SK-N-SH (cell line): Measurements from ENCODE around the gene NPFF. TPM values are rescaled to one million over a fixed set of nuclear protein-coding genes. Genes with fewer than 3 reads are reported as not detected.

ENCODE experiments used
- CTCF ChIA-PET: fragments of 300-600, 350-600 bp; formaldehyde crosslinking; extraction: SDS; loops from one replicate; lab custom pipeline; 2021; lab: Yijun Ruan, JAX
- POLR2A ChIA-PET: fragments of 350-600 bp; sonication (Branson Sonifier 250); formaldehyde crosslinking; extraction: SDS; loops from one replicate; lab custom pipeline; 2020; ENCODE audit warnings: antibody characterized with exemption, inconsistent platforms; lab: Yijun Ruan, JAX
- DNase-seq: peaks from one replicate; pipeline ENCODE4 v3.0.0; 2012
- H2AFZ ChIP-seq: fragments of 200-600 bp; sonication (generic); 2 replicates; pipeline ENCODE4 v1.8.1; 2016; ENCODE audit warnings: antibody characterized with exemption, mild to moderate bottlenecking, low read depth
- H3F3A ChIP-seq: fragments of 200-600 bp; sonication (generic); replicated peaks from 2 replicates; pipeline ENCODE3; 2016; ENCODE audit warnings: antibody characterized with exemption, mild to moderate bottlenecking; ENCODE audit not compliant: insufficient read depth
- H3K27ac ChIP-seq, 2 experiments: fragments of 200-500 bp in 1 of 2; fragments of 200-600 bp in 1 of 2; sonication (Bioruptor generic) in 1 of 2; sonication (generic), shearing (Covaris generic) in 1 of 2; 2 replicates each; pipeline versions ENCODE4 v1.5.1 to v1.6.1; 2014 to 2016; ENCODE audit warnings: low read depth in 2 of 2, inconsistent platforms in 1 of 2, low read length in 1 of 2, mild to moderate bottlenecking in 1 of 2, mixed read lengths in 1 of 2
- H3K27me3 ChIP-seq: fragments of 200-600 bp; sonication (generic), shearing (Covaris generic); 2 replicates; pipeline ENCODE4 v1.6.1; 2016; ENCODE audit warnings: mixed run types; ENCODE audit not compliant: insufficient read depth
- H3K36me3 ChIP-seq, 2 experiments: fragments of 200-500 bp in 1 of 2; fragments of 200-600 bp in 1 of 2; sonication (Bioruptor generic) in 1 of 2; sonication (generic) in 1 of 2; replicated peaks in 1 of 2; 2 replicates each; pipeline versions ENCODE3 to v1.5.1; 2014 to 2016; ENCODE audit warnings: low read length in 1 of 2, mild to moderate bottlenecking in 1 of 2; ENCODE audit not compliant: insufficient read depth in 2 of 2, control insufficient read depth in 1 of 2
- H3K4me1 ChIP-seq, 2 experiments: fragments of 200-500 bp in 1 of 2; fragments of 200-600 bp in 1 of 2; sonication (Bioruptor generic) in 1 of 2; sonication (generic), shearing (Covaris generic) in 1 of 2; 2 replicates each; pipeline versions ENCODE4 v1.5.1 to v1.6.1; 2014 to 2016; ENCODE audit warnings: low read depth in 1 of 2, low read length in 1 of 2, mixed run types in 1 of 2; ENCODE audit not compliant: insufficient read depth in 2 of 2, control insufficient read depth in 1 of 2
- H3K4me2 ChIP-seq: fragments of 200-600 bp; sonication (generic), shearing (Covaris generic); 2 replicates; pipeline ENCODE4 v1.6.1; 2017; ENCODE audit warnings: mixed run types
- H3K4me3 ChIP-seq, 2 experiments: fragments of 200-500 bp in 1 of 2; fragments of 200-600 bp in 1 of 2; sonication (Bioruptor generic) in 1 of 2; sonication (generic), shearing (Covaris generic) in 1 of 2; 2 replicates each; pipeline versions ENCODE4 v1.5.1 to v1.8.1; 2014 to 2016; ENCODE audit warnings: low read depth in 2 of 2, inconsistent platforms in 1 of 2, low read length in 1 of 2, mild to moderate bottlenecking in 1 of 2, mixed read lengths in 1 of 2, moderate library complexity in 1 of 2
- H3K79me2 ChIP-seq: fragments of 200-600 bp; sonication (generic); 2 replicates; pipeline ENCODE4 v1.8.1; 2017; ENCODE audit warnings: mild to moderate bottlenecking; ENCODE audit not compliant: insufficient read depth
- H3K9ac ChIP-seq: fragments of 200-600 bp; sonication (generic); 2 replicates; pipeline ENCODE4 v1.6.1; 2017; ENCODE audit warnings: mixed run types
- H3K9me2 ChIP-seq: fragments of 200-600 bp; sonication (generic); 2 replicates; pipeline ENCODE4 v1.6.1; 2017; ENCODE audit warnings: mixed run types
- H3K9me3 ChIP-seq: fragments of 200-600 bp; sonication (generic); 2 replicates; pipeline ENCODE4 v1.6.1; 2017; ENCODE audit warnings: mixed run types, mild to moderate bottlenecking, moderate library complexity
- H4K20me1 ChIP-seq: fragments of 200-600 bp; sonication (generic); 2 replicates; pipeline ENCODE4 v1.6.1; 2017; ENCODE audit warnings: mild to moderate bottlenecking, mixed run types; ENCODE audit not compliant: insufficient read depth
- ELF1 ChIP-seq: IDR thresholded peaks from 2 replicates; pipeline ENCODE4 v1.4.0; 2012
- FOSL2 ChIP-seq: IDR thresholded peaks from 2 replicates; pipeline ENCODE4 v1.4.0; 2012; ENCODE audit warnings: low read depth, mild to moderate bottlenecking, moderate library complexity, borderline replicate concordance
- FOXJ3 ChIP-seq: sonication (generic); formaldehyde crosslinking; IDR thresholded peaks from 2 replicates; pipeline ENCODE4 v1.5.1; 2020; ENCODE audit warnings: mild to moderate bottlenecking, missing genetic modification reagents
- FOXM1 ChIP-seq: IDR thresholded peaks from 2 replicates; pipeline ENCODE4 v1.4.0; 2012; ENCODE audit warnings: low read depth, mild to moderate bottlenecking
- GABPA ChIP-seq: IDR thresholded peaks from 2 replicates; pipeline ENCODE4 v1.4.0; 2012; ENCODE audit warnings: low read depth, mild to moderate bottlenecking
- JUND ChIP-seq: IDR thresholded peaks from 2 replicates; pipeline ENCODE4 v1.4.0; 2012
- MEF2A ChIP-seq: IDR thresholded peaks from 2 replicates; pipeline ENCODE4 v1.4.0; 2012; ENCODE audit warnings: low read depth, borderline replicate concordance
- RFX5 ChIP-seq: IDR thresholded peaks from 2 replicates; pipeline ENCODE4 v1.6.1; 2012; ENCODE audit warnings: mild to moderate bottlenecking, improper control_type of control experiment, low read length
- SIN3A ChIP-seq: IDR thresholded peaks from 2 replicates; pipeline ENCODE4 v1.6.1; 2012; ENCODE audit warnings: low read depth, mild to moderate bottlenecking, low read length, moderate library complexity, borderline replicate concordance
- SMC3 ChIP-seq: IDR thresholded peaks from 2 replicates; pipeline ENCODE4 v1.6.1; 2012; ENCODE audit warnings: low read depth, low read length, improper control_type of control experiment
- TAF1 ChIP-seq: IDR thresholded peaks from 2 replicates; pipeline ENCODE4 v1.6.1; 2012; ENCODE audit warnings: low read depth, mild to moderate bottlenecking, low read length, moderate library complexity, borderline replicate concordance
- TCF12 ChIP-seq: IDR thresholded peaks from 2 replicates; pipeline ENCODE4 v1.4.0; 2012
- TEAD4 ChIP-seq: IDR thresholded peaks from 2 replicates; pipeline ENCODE4 v1.4.0; 2012; ENCODE audit warnings: mild to moderate bottlenecking, borderline replicate concordance; ENCODE audit not compliant: insufficient read depth
- USF2 ChIP-seq: fragments of 150-350 bp; IDR thresholded peaks from 2 replicates; pipeline ENCODE4 v1.6.1; 2017; ENCODE audit warnings: antibody characterized with exemption, low read length, low read depth, borderline replicate concordance
- WGBS: methylation state at CpG from one replicate; pipeline ENCODE4 v1.1.6; 2017; ENCODE audit warnings: low lambda C conversion rate; 5-methylcytosine and 5-hydroxymethylcytosine counted together
- polyA plus RNA-seq, 3 experiments: library from polyadenylated mRNA; depleted of rRNA; stranded (reverse); fragments of >200 nt; gene quantifications; 2 replicates each; pipeline ENCODE4 v1.2.3, GENCODE V29; 2012
- TF ChIP-seq, protein P1 (sequence below): IDR thresholded peaks from 2 replicates; pipeline ENCODE4 v1.6.1; 2012; ENCODE audit warnings: mild to moderate bottlenecking, low read depth, low read length, moderate library complexity
- TF ChIP-seq, protein P2 (sequence below): IDR thresholded peaks from 2 replicates; pipeline ENCODE4 v1.4.0; 2012; ENCODE audit warnings: low read depth, borderline replicate concordance

The NPFF gene
- polyA plus RNA-seq, 1 of the 3 experiments (the other 2 are of a cell fraction): 0.13 TPM

DNA sequence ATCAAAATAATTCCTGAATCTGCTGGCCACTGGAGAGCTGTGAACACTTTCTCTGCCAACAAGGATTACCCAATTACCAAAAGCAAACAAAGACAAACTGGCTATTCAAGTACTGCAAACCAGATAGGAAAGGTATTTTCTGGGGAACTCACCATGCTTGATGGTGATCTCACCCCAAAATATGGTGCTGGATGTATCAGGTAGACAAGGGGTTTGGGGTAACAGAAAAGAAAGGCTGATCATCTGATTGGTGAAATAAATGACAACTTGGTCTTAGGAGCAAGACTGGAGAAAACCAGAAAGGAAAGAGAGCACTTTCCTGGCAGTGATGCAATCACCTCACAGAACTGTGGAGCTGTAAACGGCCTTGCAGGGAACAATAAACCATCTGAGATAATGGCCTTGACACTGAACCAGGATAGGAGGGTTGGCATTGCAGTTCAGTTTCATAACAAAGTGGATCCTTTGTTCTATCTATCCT lies 31.0 kb upstream of the NPFF start:
- CTCF ChIA-PET: interaction anchor here (0.9 to 2.0 kb wide), 3 partner anchors 15 to 138 kb away, joined by 3 to 14 read pairs (median 8); partner anchors contain the start of gene ATP5MC2
- no peak overlapping the region for H3K27ac ChIP-seq
- WGBS: 69% methylated on average over 1 of the region's 1 CpG

More for the DNA sequence above, 31.0 kb upstream of the NPFF start:
- H3K79me2 ChIP-seq: no peaks in the 10 kb centered on the region
- no peak overlapping the region for H2AFZ ChIP-seq
- DNase-seq: no peak
- H3K27me3 ChIP-seq: no peaks in the 10 kb centered on the region
- H3K9me3 ChIP-seq: no peaks in the 10 kb centered on the region
- no peaks in the 10 kb centered on the region for H4K20me1 ChIP-seq
- TF ChIP-seq TCF12: no peak
- TF ChIP-seq FOXJ3 (CRISPR knock-in tag): no peak
- TF ChIP-seq ELF1: no peak
- no peak for TF ChIP-seq TEAD4
- no peak for TF ChIP-seq FOXM1
- TF ChIP-seq, protein P1, sequence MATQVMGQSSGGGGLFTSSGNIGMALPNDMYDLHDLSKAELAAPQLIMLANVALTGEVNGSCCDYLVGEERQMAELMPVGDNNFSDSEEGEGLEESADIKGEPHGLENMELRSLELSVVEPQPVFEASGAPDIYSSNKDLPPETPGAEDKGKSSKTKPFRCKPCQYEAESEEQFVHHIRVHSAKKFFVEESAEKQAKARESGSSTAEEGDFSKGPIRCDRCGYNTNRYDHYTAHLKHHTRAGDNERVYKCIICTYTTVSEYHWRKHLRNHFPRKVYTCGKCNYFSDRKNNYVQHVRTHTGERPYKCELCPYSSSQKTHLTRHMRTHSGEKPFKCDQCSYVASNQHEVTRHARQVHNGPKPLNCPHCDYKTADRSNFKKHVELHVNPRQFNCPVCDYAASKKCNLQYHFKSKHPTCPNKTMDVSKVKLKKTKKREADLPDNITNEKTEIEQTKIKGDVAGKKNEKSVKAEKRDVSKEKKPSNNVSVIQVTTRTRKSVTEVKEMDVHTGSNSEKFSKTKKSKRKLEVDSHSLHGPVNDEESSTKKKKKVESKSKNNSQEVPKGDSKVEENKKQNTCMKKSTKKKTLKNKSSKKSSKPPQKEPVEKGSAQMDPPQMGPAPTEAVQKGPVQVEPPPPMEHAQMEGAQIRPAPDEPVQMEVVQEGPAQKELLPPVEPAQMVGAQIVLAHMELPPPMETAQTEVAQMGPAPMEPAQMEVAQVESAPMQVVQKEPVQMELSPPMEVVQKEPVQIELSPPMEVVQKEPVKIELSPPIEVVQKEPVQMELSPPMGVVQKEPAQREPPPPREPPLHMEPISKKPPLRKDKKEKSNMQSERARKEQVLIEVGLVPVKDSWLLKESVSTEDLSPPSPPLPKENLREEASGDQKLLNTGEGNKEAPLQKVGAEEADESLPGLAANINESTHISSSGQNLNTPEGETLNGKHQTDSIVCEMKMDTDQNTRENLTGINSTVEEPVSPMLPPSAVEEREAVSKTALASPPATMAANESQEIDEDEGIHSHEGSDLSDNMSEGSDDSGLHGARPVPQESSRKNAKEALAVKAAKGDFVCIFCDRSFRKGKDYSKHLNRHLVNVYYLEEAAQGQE: no peak
- TF ChIP-seq TAF1: no peak
- no peak for TF ChIP-seq SIN3A
- no peak for TF ChIP-seq FOSL2
- no peak for TF ChIP-seq USF2
- no peak for TF ChIP-seq JUND
- no peak for TF ChIP-seq RFX5
- no peak for TF ChIP-seq GABPA
- no peak for TF ChIP-seq MEF2A
- TF ChIP-seq, protein P2, sequence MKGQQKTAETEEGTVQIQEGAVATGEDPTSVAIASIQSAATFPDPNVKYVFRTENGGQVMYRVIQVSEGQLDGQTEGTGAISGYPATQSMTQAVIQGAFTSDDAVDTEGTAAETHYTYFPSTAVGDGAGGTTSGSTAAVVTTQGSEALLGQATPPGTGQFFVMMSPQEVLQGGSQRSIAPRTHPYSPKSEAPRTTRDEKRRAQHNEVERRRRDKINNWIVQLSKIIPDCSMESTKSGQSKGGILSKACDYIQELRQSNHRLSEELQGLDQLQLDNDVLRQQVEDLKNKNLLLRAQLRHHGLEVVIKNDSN: no peak
- TF ChIP-seq SMC3: no peak
- no peaks in the 10 kb centered on the region for H3F3A ChIP-seq
- H3K36me3 ChIP-seq: peaks cover 27 to 71% of the 10 kb centered on the region in 2 experiments
- no peak overlapping the region for H3K4me2 ChIP-seq
- H3K4me3 ChIP-seq: no peak overlapping the region
- H3K9ac ChIP-seq: no peak overlapping the region
- POLR2A ChIA-PET: interaction anchor here (1.2 kb wide), 1 partner anchor 37 kb away, joined by 4 read pairs; the partner anchor contains the start of gene TARBP2
- H3K4me1 ChIP-seq: no peaks in the 10 kb centered on the region
- no peaks in the 10 kb centered on the region for H3K9me2 ChIP-seq
